OCI-LY3 (cell line): Measurements from ENCODE around the gene GATA2.

Experiments used
- H2AFZ ChIP-seq: fragments of 200-600, 300-600 bp; shearing (Covaris generic); 2 replicates; pipeline ENCODE4 v1.6.0; 2014; ENCODE audit warnings: antibody characterized with exemption, low read depth, low read length
- H3K27ac ChIP-seq: fragments of 200-600, 300-600 bp; sonication (generic); 2 replicates; pipeline ENCODE4 v1.5.1; 2014; ENCODE audit warnings: mild to moderate bottlenecking, low read length, moderate library complexity, mixed read lengths
- H3K27me3 ChIP-seq: fragments of 200-600, 300-600 bp; sonication (generic); 2 replicates; pipeline ENCODE4 v1.6.1; 2014; ENCODE audit warnings: low read depth, low read length, mixed read lengths
- H3K36me3 ChIP-seq: fragments of 200-600, 300-600 bp; sonication (generic); replicated peaks from 2 replicates; pipeline ENCODE3; 2014; ENCODE audit warnings: low read depth, low read length, mixed read lengths
- H3K4me1 ChIP-seq: fragments of 300-600, 200-600 bp; sonication (generic); 2 replicates; pipeline ENCODE4 v1.6.1; 2014; ENCODE audit warnings: low read length, mixed read lengths
- H3K4me2 ChIP-seq: fragments of 200-600, 300-600 bp; sonication (generic); 2 replicates; pipeline ENCODE4 v1.6.1; 2014; ENCODE audit warnings: low read length, mixed read lengths
- H3K4me3 ChIP-seq: fragments of 300-600, 200-600 bp; sonication (generic); 2 replicates; pipeline ENCODE4 v1.5.1; 2014; ENCODE audit warnings: antibody characterized with exemption, mild to moderate bottlenecking, low read length, moderate library complexity
- H3K79me2 ChIP-seq: fragments of 300-600, 200-600 bp; shearing (Covaris generic); 2 replicates; pipeline ENCODE4 v1.6.1; 2014; ENCODE audit warnings: mild to moderate bottlenecking, low read length, mixed read lengths
- H3K9ac ChIP-seq: fragments of 300-600, 200-600 bp; shearing (Covaris generic); 2 replicates; pipeline ENCODE4 v1.6.0; 2014; ENCODE audit warnings: mild to moderate bottlenecking, low read length, moderate library complexity
- H3K9me3 ChIP-seq: fragments of 200-600, 300-600 bp; shearing (Covaris generic); 2 replicates; pipeline ENCODE4 v1.6.1; 2014; ENCODE audit warnings: low read length, mixed read lengths; ENCODE audit not compliant: insufficient read depth
- H4K20me1 ChIP-seq: fragments of 200-600, 300-600 bp; sonication (generic); 2 replicates; pipeline ENCODE4 v1.6.1; 2016; ENCODE audit warnings: low read length, mixed read lengths; ENCODE audit not compliant: insufficient read depth
- CTCF ChIP-seq: fragments of 200-600, 300-600 bp; sonication (generic); IDR thresholded peaks from 2 replicates; pipeline ENCODE4 v1.5.1; 2014; ENCODE audit warnings: antibody characterized with exemption, low read length, low read depth
- EZH2phosphoT487 ChIP-seq: fragments of 200-600 bp; shearing (Covaris generic); IDR thresholded peaks from 2 replicates; pipeline ENCODE4 v1.6.1; 2018; ENCODE audit warnings: antibody characterized with exemption, mixed run types, low read depth

Gene GATA2

GRCh38 chr3:128436214-128436613 lies 56.8 kb downstream of the GATA2 start:
- H3K27me3 ChIP-seq, result peaks cover 7% of the 10 kb centered on the region; the same call in 1 of the 2 replicates
- H3K27ac ChIP-seq, result no peak overlapping the region
- H3K79me2 ChIP-seq, result no peaks in the 10 kb centered on the region
- no peaks in the 10 kb centered on the region for H3K9me3 ChIP-seq
- H3K4me2 ChIP-seq, result no peak overlapping the region
- H3K9ac ChIP-seq, result no peak overlapping the region
- H3K4me1 ChIP-seq, result no peaks in the 10 kb centered on the region
- H2AFZ ChIP-seq, result no peak overlapping the region
- TF ChIP-seq EZH2phosphoT487 (no peak), CTCF (no peak)
- H4K20me1 ChIP-seq, result no peaks in the 10 kb centered on the region
- H3K36me3 ChIP-seq, result no peaks in the 10 kb centered on the region
- no peak overlapping the region for H3K4me3 ChIP-seq

- Histone ChIP-seq H3K27ac (no peak overlapping the region), H3K4me1 (no peaks in the 10 kb centered on the region), H4K20me1 (no peaks in the 10 kb centered on the region), H3K9ac (no peak overlapping the region), H3K27me3 (peaks cover 7% of the 10 kb centered on the region; the same call in 1 of the 2 replicates), H3K36me3 (no peaks in the 10 kb centered on the region), H3K4me2 (no peak overlapping the region), H3K9me3 (no peaks in the 10 kb centered on the region), H3K4me3 (no peak overlapping the region), H3K79me2 (no peaks in the 10 kb centered on the region), H2AFZ (no peak overlapping the region)
- no peak for TF ChIP-seq EZH2phosphoT487
- no peak for TF ChIP-seq CTCF
These were observed 57.4 kb downstream of the GATA2 start for GRCh38 chr3:128435561-128435960.

- no peak overlapping the region for H3K27ac ChIP-seq
- H4K20me1 ChIP-seq, result no peaks in the 10 kb centered on the region
- no peak overlapping the region for H3K9ac ChIP-seq
- H3K9me3 ChIP-seq, result no peaks in the 10 kb centered on the region
- H3K4me2 ChIP-seq, result no peak overlapping the region
- H3K4me3 ChIP-seq, result no peak overlapping the region
- no peak for TF ChIP-seq EZH2phosphoT487
- TF ChIP-seq CTCF, result no peak
- no peak overlapping the region for H2AFZ ChIP-seq
- no peaks in the 10 kb centered on the region for H3K79me2 ChIP-seq
- H3K27me3 ChIP-seq, result peaks cover 7% of the 10 kb centered on the region; the same call in 1 of the 2 replicates
- no peaks in the 10 kb centered on the region for H3K36me3 ChIP-seq
- no peaks in the 10 kb centered on the region for H3K4me1 ChIP-seq
These were observed 57.9 kb downstream of the GATA2 start for GRCh38 chr3:128435058-128435457.

- Histone ChIP-seq H3K4me2 (no peak overlapping the region), H3K4me3 (no peak overlapping the region), H4K20me1 (no peaks in the 10 kb centered on the region), H3K27ac (no peak overlapping the region), H3K9ac (no peak overlapping the region), H3K79me2 (no peaks in the 10 kb centered on the region), H3K36me3 (no peaks in the 10 kb centered on the region), H2AFZ (no peak overlapping the region), H3K4me1 (no peaks in the 10 kb centered on the region), H3K27me3 (peaks cover 3% of the 10 kb centered on the region; the same call in 1 of the 2 replicates), H3K9me3 (no peaks in the 10 kb centered on the region)
- TF ChIP-seq CTCF, result no peak
- no peak for TF ChIP-seq EZH2phosphoT487
These were observed 58.5 kb downstream of the GATA2 start for GRCh38 chr3:128434524-128434923.
